Measurements from ENCODE around the gene ZNG1F. TPM values are rescaled to one million over a fixed set of nuclear protein-coding genes. Genes with fewer than 3 reads are reported as not detected.

The ZNG1F gene
- total RNA-seq = 3.3 and 5.5 TPM in 2 replicates

DNA sequence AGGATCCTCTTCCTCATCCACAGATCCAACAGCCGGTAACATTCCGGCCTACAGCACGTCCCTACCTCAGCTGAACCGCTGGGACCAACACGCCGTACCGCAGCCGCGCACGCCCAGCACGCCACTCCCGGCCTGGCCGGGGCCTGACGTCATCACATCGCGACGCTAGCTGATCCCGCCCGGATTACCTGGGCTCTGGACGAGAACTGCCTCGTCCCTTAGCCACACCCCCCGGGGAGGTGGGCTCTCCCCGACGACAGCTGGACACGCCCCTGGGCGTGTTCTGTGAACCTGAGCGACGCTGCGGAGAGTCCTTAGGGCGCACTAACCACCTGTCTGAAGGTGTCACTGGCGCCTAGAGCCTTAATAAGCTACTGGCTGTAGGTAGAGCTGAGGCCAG lies at the start of gene ZNG1F:
Gene ZNG1F, minus strand, starts transcription at position 101 of the 400 bp plus-strand sequence. Its CDS starts 59 bp downstream, at position 42.

DNA sequence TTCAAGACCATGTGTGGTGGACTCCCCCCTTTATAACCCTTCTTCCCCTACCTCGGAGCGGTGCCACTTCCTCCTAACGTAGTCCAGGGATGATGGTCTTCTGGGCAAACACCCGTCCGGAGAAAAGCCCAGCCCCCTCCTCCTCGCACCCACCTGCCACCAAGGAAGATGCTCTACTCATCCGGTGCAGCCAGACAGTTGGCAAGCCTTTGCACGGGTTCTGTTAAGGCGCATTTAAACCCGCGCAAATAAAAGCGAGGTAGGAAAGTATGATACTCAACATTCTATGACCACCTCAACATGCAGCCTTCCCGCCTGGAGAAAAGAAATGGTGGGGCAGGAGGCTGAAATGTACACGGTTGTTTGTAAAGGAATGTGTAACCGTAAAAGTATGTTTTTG lies 60.5 kb downstream of the ZNG1F start, which contains the start of gene FOXD4L6:
Gene FOXD4L6, minus strand, starts transcription at position 101 of the 400 bp plus-strand sequence. CDS start 298 bp downstream, outside the sequence.

Other genes with a start within 250 kb of the ZNG1F start
- under 0.01 TPM in 1 of 2 replicates, not detected in the other for gene FOXD4L6, start 60.6 kb downstream of the ZNG1F start, total RNA-seq

Measured in dermis lymphatic vessel endothelial cell (primary cell).